Mammary epithelial cell (primary cell): ENCODE results near the gene CRIP1.

Experiments used
- CTCF ChIP-seq, 2 donors: IDR thresholded peaks in 1 of 2; conservative IDR thresholded peaks in 1 of 2; 2 replicates each; pipeline ENCODE4 v1.5.1; 2011 to 2012; ENCODE audit warnings: inconsistent platforms in 2 of 2, low read length in 2 of 2, mild to moderate bottlenecking in 2 of 2, control low read depth in 1 of 2, low read depth in 1 of 2; ENCODE audit not compliant: insufficient read depth in 1 of 2; ENCODE audit errors: extremely low read depth in 1 of 2
- EZH2 ChIP-seq: IDR thresholded peaks from 2 replicates; pipeline ENCODE4 v1.6.1; 2012; ENCODE audit warnings: low read length, inconsistent platforms, borderline replicate concordance

- TF ChIP-seq CTCF (conservative IDR thresholded peaks at IDR 0.05 in 1 of 2, IDR thresholded peaks at IDR 0.05 in 1 of 2; ENCODE audit: extremely low read depth in 1 of 2, insufficient read depth in 1 of 2, low read depth in 1 of 2, low read length in 2 of 2) (no peak), EZH2 (no peak)
Observed at GRCh38 chr14:105447651-105448640, 38.7 kb upstream of the CRIP1 start.
